Measurements from ENCODE around the gene COG6.

Gene COG6

GRCh38 chr13:39783051-39783450 is 127.6 kb downstream of the COG6 start:
- H3K27me3 ChIP-seq (ENCODE audit: insufficient read depth, low read length): no peaks in the 10 kb centered on the region
- H3K4me3 ChIP-seq (ENCODE audit: low read length): no peak overlapping the region
- H3K9me3 ChIP-seq (ENCODE audit: low read length): peaks cover 3% of the 10 kb centered on the region
- no peak overlapping the region for H2AFZ ChIP-seq (ENCODE audit: low read depth, low read length)
- H3K36me3 ChIP-seq (ENCODE audit: insufficient read depth, low read length): no peaks in the 10 kb centered on the region
- H3K4me1 ChIP-seq (ENCODE audit: insufficient read depth, low read length): peaks cover 32% of the 10 kb centered on the region

GRCh38 chr13:39784347-39784746 is 128.9 kb downstream of the COG6 start:
- Histone ChIP-seq H2AFZ (ENCODE audit: low read depth, low read length) (no peak overlapping the region), H3K36me3 (ENCODE audit: insufficient read depth, low read length) (no peaks in the 10 kb centered on the region), H3K9me3 (ENCODE audit: low read length) (peaks cover under 1% of the 10 kb centered on the region), H3K4me3 (ENCODE audit: low read length) (no peak overlapping the region), H3K27me3 (ENCODE audit: insufficient read depth, low read length) (no peaks in the 10 kb centered on the region), H3K4me1 (ENCODE audit: insufficient read depth, low read length) (peaks cover 37% of the 10 kb centered on the region)

- Histone ChIP-seq H3K4me1 (ENCODE audit: insufficient read depth, low read length) (peaks cover 31% of the 10 kb centered on the region), H3K4me3 (ENCODE audit: low read length) (no peak overlapping the region), H2AFZ (ENCODE audit: low read depth, low read length) (peak overlapping the region; percentile 69), H3K9me3 (ENCODE audit: low read length) (peaks cover 3% of the 10 kb centered on the region), H3K36me3 (ENCODE audit: insufficient read depth, low read length) (no peaks in the 10 kb centered on the region), H3K27me3 (ENCODE audit: insufficient read depth, low read length) (no peaks in the 10 kb centered on the region)
Measured at GRCh38 chr13:39786091-39786490, 130.6 kb downstream of the COG6 start.

GRCh38 chr13:39787086-39787487 is 131.6 kb downstream of the COG6 start:
- Histone ChIP-seq H3K9me3 (ENCODE audit: low read length) (peaks cover 3% of the 10 kb centered on the region), H3K27me3 (ENCODE audit: insufficient read depth, low read length) (no peaks in the 10 kb centered on the region), H3K4me3 (ENCODE audit: low read length) (no peak overlapping the region), H2AFZ (ENCODE audit: low read depth, low read length) (no peak overlapping the region), H3K36me3 (ENCODE audit: insufficient read depth, low read length) (no peaks in the 10 kb centered on the region), H3K4me1 (ENCODE audit: insufficient read depth, low read length) (peaks cover 29% of the 10 kb centered on the region)

DNA sequence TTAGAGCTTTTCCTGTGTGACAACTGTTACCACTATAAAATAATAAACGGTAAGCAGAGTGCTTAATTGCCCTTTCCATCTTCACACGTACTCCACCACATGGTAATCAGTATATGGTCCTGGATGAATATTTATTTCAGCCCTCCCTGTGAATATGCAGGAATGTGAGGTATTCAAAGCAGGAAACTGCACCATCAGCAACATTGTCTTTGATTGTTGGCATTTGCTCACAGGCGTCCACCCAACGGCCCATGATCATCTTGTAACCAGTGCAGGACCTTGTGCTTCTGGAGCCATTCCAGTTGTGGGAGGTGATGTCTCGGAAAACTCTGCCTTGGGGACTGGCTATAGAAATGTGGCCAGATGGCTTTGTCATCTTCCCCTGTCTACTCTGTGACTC is 132.6 kb downstream of the COG6 start:
- H2AFZ ChIP-seq (ENCODE audit: low read depth, low read length): no peak overlapping the region
- peaks cover 3% of the 10 kb centered on the region for H3K9me3 ChIP-seq (ENCODE audit: low read length)
- no peaks in the 10 kb centered on the region for H3K36me3 ChIP-seq (ENCODE audit: insufficient read depth, low read length)
- H3K4me1 ChIP-seq (ENCODE audit: insufficient read depth, low read length): peaks cover 29% of the 10 kb centered on the region
- H3K4me3 ChIP-seq (ENCODE audit: low read length): no peak overlapping the region
- H3K27me3 ChIP-seq (ENCODE audit: insufficient read depth, low read length): no peaks in the 10 kb centered on the region

GRCh38 chr13:39789451-39789850 is 134.0 kb downstream of the COG6 start:
- peaks cover 5% of the 10 kb centered on the region for H3K9me3 ChIP-seq (ENCODE audit: low read length)
- H3K4me3 ChIP-seq (ENCODE audit: low read length): no peak overlapping the region

More at GRCh38 chr13:39789451-39789850, 134.0 kb downstream of the COG6 start:
- Histone ChIP-seq H2AFZ (ENCODE audit: low read depth, low read length) (no peak overlapping the region), H3K36me3 (ENCODE audit: insufficient read depth, low read length) (no peaks in the 10 kb centered on the region), H3K27me3 (ENCODE audit: insufficient read depth, low read length) (no peaks in the 10 kb centered on the region), H3K4me1 (ENCODE audit: insufficient read depth, low read length) (peaks cover 29% of the 10 kb centered on the region)

Measured in neuron (in vitro differentiated cells).